GM12891 (cell line): ENCODE results near the gene JPH4.

Source experiments
- DNase-seq: peaks from one replicate; pipeline ENCODE4 v3.0.0; 2011; ENCODE audit warnings: low spot score; ENCODE audit not compliant: insufficient read length
- FAIRE-seq: peaks from 2 replicates; lab custom pipeline; 2011; peaks lifted over from hg19 to GRCh38; lab: Jason Lieb, UNC
- PAX5 ChIP-seq: IDR thresholded peaks from 2 replicates; pipeline ENCODE4 v1.6.1; 2011; ENCODE audit warnings: low read length, moderate library complexity, mild to moderate bottlenecking; ENCODE audit not compliant: insufficient read depth, severe bottlenecking
- POLR2A ChIP-seq: IDR thresholded peaks from 2 replicates; pipeline ENCODE4 v1.6.1; 2011; ENCODE audit warnings: low read depth, low read length, control low read depth
- POLR2AphosphoS5 ChIP-seq: IDR thresholded peaks from 2 replicates; pipeline ENCODE4 v1.6.1; 2011; ENCODE audit warnings: low read depth, low read length, control low read depth
- POU2F2 ChIP-seq: IDR thresholded peaks from 2 replicates; pipeline ENCODE4 v1.6.1; 2011; ENCODE audit warnings: low read depth, mild to moderate bottlenecking, control low read depth, low read length, moderate library complexity
- SPI1 ChIP-seq: IDR thresholded peaks from 2 replicates; pipeline ENCODE4 v1.6.1; 2011; ENCODE audit warnings: low read depth, low read length, control low read depth
- TAF1 ChIP-seq: IDR thresholded peaks from 2 replicates; pipeline ENCODE4 v1.6.1; 2011; ENCODE audit warnings: low read depth, low read length, control low read depth

Gene JPH4

DNA sequence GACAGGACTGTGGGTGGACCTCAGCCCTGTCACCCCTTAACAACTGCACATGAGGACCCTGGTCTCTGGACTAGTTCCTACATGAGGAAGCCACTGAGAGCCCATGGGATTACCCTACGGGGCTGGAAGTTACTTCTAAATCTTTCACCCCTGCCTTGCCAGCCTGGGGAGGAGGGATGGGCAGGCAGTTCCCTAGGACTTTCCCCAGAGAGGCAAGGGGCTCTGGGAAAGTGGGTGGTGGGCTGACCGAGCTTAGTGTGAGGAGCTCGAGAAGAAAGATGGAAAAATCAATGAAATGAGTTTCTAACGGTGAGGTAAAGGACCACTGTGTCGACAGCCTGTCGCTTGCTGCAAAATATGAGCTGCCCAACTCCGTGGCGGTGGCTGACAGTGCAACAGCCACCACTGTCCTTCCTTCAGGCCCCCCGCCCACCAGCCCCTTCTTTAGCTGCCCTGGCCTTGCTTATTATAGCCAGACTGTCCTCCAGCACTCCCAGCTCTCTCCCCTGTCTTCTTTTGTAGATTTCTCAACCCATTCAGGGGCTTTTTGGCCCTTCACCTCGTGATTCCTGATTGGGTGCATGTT lies 32.0 kb downstream of the JPH4 start:
- TF ChIP-seq POU2F2, result no peak
- no peak for TF ChIP-seq TAF1
- no peak for TF ChIP-seq POLR2A
- TF ChIP-seq POLR2AphosphoS5, result no peak
- TF ChIP-seq PAX5, result no peak
- TF ChIP-seq SPI1, result no peak
- DNase-seq (no peak), FAIRE-seq (no peak)

DNA sequence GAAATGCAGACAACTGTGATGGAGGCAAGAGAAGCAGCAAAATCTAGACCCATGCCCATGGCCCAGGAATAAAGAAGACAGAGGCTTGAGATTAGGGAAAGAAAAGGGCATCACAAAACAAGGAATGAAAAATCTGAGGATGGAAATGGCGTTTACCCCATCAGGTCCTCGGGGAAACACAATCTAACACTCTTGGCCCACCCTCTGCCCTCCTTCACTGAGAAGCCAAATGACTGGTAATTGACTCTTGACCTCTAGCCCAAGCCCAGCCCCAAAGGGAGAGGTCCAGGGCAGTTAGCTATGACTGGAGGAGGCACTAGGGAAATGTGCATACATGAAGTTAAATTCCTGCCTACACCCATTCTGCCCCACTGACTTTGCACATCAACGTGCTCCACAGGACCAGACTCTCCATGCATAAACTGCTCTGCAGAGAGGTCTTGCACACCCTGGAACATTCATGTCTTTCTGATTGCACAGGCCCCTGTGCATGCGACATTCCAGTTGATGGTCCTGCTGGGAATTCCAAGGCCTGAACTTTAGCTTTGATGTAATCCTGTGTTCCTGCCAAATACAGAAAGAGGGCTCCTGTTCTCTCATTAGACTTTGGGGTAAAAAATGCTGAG lies 32.7 kb downstream of the JPH4 start:
- FAIRE-seq (no peak), DNase-seq (no peak)
- no peak for TF ChIP-seq POLR2A
- TF ChIP-seq POU2F2, result no peak
- TF ChIP-seq SPI1, result no peak
- TF ChIP-seq POLR2AphosphoS5, result no peak
- TF ChIP-seq TAF1, result no peak
- TF ChIP-seq PAX5, result no peak

DNA sequence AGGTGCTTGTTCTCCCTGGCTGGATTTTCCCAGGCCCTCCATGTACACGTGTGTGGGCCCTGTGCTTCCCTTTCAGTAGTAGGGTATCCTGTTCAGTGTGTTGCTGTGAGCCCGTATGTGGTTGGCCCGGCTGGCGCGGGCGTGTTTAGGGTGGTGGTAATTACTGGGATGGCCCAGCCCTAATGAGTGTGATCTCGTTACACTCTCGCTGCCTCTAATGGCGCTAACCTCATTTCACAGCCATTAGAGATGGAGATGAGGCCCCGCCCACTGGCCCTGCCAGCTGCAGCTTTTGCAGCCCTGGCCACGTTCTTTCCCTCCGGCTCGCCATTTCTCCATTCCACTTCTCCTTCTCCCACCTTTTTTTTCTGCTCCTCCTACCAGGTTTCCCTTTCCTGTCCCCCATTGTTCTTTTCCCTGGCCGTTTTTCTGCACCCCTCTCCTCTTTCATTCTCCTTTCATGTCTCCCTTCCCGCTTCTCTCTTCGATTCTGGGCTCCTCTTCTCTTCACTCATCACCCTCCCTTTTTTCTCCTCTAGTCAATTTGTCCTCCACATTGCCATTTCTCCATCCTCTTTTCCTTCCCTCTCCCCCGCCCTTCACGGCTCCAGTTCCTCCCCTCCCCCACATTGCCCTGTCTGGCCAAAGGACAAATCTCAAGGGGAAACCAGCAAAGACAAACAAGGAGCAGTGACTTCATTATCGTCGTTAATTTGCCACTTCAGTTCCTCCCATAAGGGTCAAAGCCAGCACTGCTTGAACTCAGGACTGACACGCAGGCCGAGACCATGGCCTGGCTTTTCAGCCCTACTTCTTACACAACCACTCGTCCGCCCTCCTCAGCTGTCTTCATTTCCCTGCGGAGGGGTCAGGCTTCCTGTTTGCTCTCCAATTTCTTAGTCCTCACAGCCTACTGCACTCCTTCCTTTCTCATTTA lies 33.8 kb downstream of the JPH4 start:
- DNase-seq (no peak), FAIRE-seq (no peak)
- TF ChIP-seq TAF1, result no peak

DNA sequence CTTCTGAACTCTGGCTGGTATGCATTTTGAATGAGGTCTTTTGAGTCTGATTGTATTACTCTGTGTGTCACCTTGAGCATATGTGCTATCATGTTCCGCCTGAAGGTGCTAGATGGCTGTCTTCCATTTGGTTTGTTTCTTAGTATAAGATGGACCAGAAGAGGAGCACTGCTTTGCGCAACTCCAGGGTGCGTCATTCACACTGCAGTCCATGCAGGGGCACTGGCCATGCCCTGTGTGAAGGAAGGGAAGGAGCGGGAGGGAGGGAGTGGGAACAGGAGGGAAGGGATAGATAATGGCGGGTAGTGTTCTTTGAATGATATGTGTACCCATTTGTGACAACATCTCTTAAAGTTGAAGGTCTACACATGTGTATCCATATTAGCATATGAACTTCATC lies 35.2 kb downstream of the JPH4 start:
- no peak for DNase-seq
- TF ChIP-seq POLR2A (no peak), TAF1 (no peak), POLR2AphosphoS5 (no peak), PAX5 (no peak), SPI1 (no peak), POU2F2 (no peak)
- no peak for FAIRE-seq

DNA sequence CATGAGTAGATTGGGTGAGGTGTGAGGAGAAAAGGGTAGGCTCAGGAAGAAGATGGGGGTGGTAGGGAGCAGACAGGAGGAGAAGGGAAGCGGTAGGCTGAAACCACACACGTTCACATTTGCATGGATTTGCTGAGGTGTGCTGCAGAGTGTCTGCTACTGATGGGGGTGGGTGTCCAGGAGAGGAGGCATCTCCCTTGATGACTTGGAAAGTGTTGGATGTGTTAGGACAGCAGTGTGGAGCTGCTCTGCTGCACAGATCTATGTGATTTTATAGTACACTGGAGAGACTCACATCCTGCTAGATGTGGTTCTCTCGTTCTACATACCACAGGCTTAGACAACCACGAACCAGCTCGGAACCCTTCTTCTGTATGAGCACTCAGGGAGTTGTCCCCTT lies 36.3 kb downstream of the JPH4 start:
- DNase-seq (no peak), FAIRE-seq (no peak)
- TF ChIP-seq POLR2A, result no peak
- no peak for TF ChIP-seq TAF1
- no peak for TF ChIP-seq PAX5
- no peak for TF ChIP-seq POU2F2
- no peak for TF ChIP-seq POLR2AphosphoS5

DNA sequence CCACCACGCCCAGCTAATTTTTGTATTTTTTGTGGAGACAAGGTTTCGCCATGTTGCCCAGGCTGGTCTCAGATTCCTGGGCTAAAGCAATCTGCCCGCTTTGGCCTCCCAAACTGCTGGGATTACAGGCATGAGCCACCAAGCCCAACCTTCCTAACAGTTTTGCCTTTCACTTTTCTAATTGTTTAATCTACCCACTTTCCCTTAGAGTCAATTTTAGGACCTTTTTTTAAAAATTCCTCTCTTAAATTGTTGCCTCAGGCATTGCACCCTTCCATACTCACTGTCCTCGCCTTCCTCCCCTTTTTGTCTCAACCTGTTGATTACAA lies 38.5 kb downstream of the JPH4 start:
- DNase-seq, result no peak
- FAIRE-seq, result no peak
- no peak for TF ChIP-seq POLR2AphosphoS5
- no peak for TF ChIP-seq POU2F2
- TF ChIP-seq TAF1, result no peak
- no peak for TF ChIP-seq SPI1
- no peak for TF ChIP-seq POLR2A
- TF ChIP-seq PAX5, result no peak

DNA sequence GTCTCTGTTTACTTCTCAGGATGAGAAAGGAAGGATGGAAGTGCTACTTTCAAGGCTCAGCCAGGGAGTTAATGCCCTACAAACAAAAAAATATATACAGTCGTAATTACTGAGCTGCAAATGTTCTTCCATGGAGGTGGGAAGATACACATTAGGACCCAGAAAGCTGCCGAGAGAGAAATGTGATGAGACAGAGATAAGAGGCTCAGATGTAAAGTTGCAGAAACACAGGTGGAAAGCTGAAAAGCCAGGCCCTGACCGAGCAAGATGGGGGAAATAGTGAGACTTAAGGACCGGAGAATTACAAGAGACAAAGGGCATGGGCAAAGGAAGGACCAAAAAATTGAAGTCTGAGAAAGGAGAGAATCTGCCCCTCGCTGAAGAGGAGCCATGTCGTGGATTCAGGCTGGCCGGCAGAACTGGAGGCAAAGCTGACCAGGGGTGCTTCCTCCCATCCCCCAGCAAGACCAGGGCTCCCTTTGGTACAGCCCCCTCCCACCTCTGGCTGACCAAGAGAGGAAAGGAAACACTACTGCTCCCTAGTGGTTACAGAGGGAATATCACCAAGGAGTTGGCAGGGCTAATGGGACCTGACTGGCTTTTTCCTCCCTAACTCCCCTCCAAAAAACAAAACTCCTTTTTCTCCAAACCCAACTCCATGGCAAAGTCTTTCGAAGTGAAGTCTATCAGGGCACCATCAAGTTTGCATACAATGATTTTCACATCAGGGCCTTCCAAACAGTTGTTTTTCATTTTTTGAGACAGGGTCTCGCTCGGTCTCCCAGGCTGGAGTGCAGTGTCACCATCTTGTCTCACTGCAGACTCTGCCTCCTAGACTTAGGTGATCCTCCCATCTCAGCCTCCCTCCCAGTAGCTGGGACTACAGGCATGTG lies 39.1 kb downstream of the JPH4 start:
- TF ChIP-seq PAX5, result no peak
- TF ChIP-seq TAF1, result no peak
- DNase-seq (peak; percentile 61), FAIRE-seq (peak; percentile 94)

DNA sequence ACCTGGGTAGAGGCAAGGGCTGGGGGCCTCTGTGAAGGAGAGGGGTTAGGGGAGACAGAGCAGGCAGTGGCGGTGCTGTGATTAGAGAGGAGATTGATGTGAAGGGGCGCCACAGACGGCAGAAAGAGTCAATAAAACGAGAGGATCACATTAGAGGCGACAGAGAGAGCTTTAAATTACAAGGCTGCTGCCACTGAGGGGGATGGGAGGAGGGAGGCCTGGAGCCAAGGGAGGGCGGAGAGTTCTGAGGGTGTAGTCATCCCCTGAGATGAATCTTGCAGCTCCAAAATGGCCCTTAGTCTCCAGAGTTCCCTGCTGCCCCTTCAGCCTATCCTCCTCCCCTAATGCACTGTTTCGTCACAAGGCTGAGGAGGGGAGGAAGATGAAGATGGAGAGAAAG lies 39.8 kb downstream of the JPH4 start:
- no peak for TF ChIP-seq POLR2AphosphoS5
- no peak for TF ChIP-seq POU2F2
- no peak for TF ChIP-seq PAX5
- no peak for TF ChIP-seq SPI1
- no peak for TF ChIP-seq TAF1
- no peak for TF ChIP-seq POLR2A
- DNase-seq (no peak), FAIRE-seq (no peak)

DNA sequence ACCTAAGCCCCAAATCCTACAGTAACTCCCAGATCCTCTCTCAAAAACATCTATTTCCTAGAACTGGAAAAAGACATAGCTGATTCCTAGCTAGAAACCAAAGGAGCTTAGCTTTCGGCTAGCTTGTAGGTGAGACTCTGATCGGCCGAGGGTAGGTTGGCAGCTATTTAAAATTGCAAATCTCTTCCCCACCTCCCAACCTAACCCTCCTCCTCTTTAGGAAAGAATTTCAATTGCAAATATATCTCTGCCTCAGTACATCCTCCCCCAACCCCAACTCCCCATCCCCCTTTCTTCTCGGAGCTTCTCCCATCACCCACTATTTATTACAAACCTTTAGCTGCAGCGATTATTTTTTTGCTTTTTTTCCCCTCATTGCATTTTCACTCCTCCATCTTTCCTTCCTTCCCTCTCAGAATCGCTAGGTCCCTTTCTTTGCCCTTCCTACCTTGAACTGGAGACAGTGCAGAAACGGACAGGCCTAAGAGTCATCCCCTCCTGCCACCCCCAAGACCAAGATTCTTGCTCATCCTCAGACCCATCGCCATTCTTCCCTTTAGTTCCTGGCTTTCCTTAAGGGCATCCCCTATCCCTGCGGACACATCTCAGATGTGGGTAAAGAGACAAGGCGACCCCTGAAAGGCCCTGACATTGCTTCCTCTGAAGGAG lies 40.4 kb downstream of the JPH4 start:
- no peak for DNase-seq
- no peak for FAIRE-seq
- TF ChIP-seq POU2F2 (no peak), POLR2A (no peak), SPI1 (no peak), POLR2AphosphoS5 (no peak), PAX5 (no peak), TAF1 (no peak)
